BLaER1 (cell line): ENCODE measurements around the gene CHTF8.
A peak's percentile ranks its signal among the peaks of the same experiment; 100 is the strongest.
"Not testable (repeated sequence)": the region's sequence is repeated elsewhere in the genome, so short reads cannot be mapped to it uniquely, and the experiment has no call there.

ENCODE experiments used
- H3K27ac ChIP-seq: shearing (Covaris generic); formaldehyde crosslinking; 2 replicates; pipeline ENCODE4 v1.8.1; 2022
- H3K27me3 ChIP-seq: shearing (Covaris generic); formaldehyde crosslinking; 2 replicates; pipeline ENCODE4 v1.8.1; 2022
- H3K36me3 ChIP-seq: shearing (Covaris generic); formaldehyde crosslinking; 2 replicates; pipeline ENCODE4 v1.8.1; 2022
- H3K4me1 ChIP-seq: shearing (Covaris generic); formaldehyde crosslinking; 2 replicates; pipeline ENCODE4 v1.8.1; 2022
- H3K4me2 ChIP-seq: shearing (Covaris generic); formaldehyde crosslinking; 2 replicates; pipeline ENCODE4 v1.8.1; 2022
- H3K4me3 ChIP-seq: shearing (Covaris generic); formaldehyde crosslinking; 2 replicates; pipeline ENCODE4 v1.8.1; 2022
- H3K9ac ChIP-seq: shearing (Covaris generic); formaldehyde crosslinking; 2 replicates; pipeline ENCODE4 v1.8.1; 2022
- H3K9me3 ChIP-seq: shearing (Covaris generic); formaldehyde crosslinking; 2 replicates; pipeline ENCODE4 v1.8.1; 2022
- H4K20me1 ChIP-seq: shearing (Covaris generic); formaldehyde crosslinking; 2 replicates; pipeline ENCODE4 v1.8.1; 2022
- Cebpa-rat ChIP-seq: shearing (Covaris generic); IDR thresholded peaks from 2 replicates; pipeline ENCODE4 v1.8.1; 2022

Gene CHTF8

GRCh38 chr16:69141014-69141413, 8.6 kb upstream of the CHTF8 start:
- H3K9ac ChIP-seq: no peak overlapping the region
- no peak overlapping the region for H3K27ac ChIP-seq
- peaks cover 80% of the 10 kb centered on the region for H4K20me1 ChIP-seq
- H3K9me3 ChIP-seq: no peaks in the 10 kb centered on the region
- no peaks in the 10 kb centered on the region for H3K27me3 ChIP-seq
- H3K36me3 ChIP-seq: peaks cover 99% of the 10 kb centered on the region
- no peak for TF ChIP-seq Cebpa-rat
- H3K4me2 ChIP-seq: no peak overlapping the region
- no peaks in the 10 kb centered on the region for H3K4me1 ChIP-seq
- no peak overlapping the region for H3K4me3 ChIP-seq

DNA sequence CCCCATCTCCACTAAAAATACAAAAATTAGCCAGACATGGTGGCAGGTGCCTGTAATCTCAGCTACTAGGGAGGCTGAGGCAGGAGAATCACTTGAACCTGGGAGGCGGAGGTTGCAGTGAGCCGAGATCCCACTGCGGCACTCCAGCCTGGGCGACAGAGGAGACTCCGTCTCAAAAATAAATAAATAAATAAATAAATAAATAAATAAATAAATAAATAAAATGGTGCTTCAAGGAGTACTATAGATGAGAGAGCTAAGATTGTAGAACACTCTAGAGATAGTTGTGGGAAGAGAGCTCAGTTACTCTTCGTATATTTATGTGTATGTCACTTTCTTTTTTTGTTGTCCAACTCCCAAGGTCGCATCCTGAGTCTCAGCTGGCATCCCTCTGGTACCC, 7.1 kb upstream of the CHTF8 start:
- H3K27me3 ChIP-seq, H3K9me3 ChIP-seq, H3K27ac ChIP-seq, H3K4me1 ChIP-seq, H3K4me2 ChIP-seq, H3K9ac ChIP-seq, H3K4me3 ChIP-seq: not testable (repeated sequence)
- Histone ChIP-seq H4K20me1 (peaks cover 83% of the 10 kb centered on the region), H3K36me3 (peaks cover 99% of the 10 kb centered on the region)

DNA sequence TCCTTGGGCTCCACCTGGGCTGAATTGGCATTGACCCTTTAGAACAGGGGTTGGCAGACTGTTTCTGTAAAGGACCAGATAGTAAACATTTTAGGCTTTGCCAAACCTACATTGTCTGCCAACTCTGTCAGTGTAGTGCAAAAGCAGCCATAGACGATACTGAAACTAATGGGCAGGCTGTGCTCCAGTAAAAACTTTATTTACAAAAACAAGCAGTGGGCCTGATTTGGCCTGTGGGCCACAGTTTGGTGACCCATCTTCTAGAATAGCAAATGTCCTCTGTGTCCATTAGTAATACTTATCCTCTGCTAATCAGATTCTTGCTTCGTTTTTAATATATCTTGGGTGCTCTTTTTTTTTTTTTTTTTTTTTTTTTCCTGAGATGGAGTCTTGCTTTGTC, 6.2 kb upstream of the CHTF8 start:
- H3K4me2 ChIP-seq: no peak overlapping the region
- H3K27ac ChIP-seq: no peak overlapping the region
- H3K4me3 ChIP-seq: no peak overlapping the region
- H3K36me3 ChIP-seq: peaks cover 98% of the 10 kb centered on the region
- TF ChIP-seq Cebpa-rat: no peak
- H3K27me3 ChIP-seq: no peaks in the 10 kb centered on the region
- peaks cover 12% of the 10 kb centered on the region for H3K4me1 ChIP-seq
- peaks cover 83% of the 10 kb centered on the region for H4K20me1 ChIP-seq
- no peak overlapping the region for H3K9ac ChIP-seq
- H3K9me3 ChIP-seq: no peaks in the 10 kb centered on the region

DNA sequence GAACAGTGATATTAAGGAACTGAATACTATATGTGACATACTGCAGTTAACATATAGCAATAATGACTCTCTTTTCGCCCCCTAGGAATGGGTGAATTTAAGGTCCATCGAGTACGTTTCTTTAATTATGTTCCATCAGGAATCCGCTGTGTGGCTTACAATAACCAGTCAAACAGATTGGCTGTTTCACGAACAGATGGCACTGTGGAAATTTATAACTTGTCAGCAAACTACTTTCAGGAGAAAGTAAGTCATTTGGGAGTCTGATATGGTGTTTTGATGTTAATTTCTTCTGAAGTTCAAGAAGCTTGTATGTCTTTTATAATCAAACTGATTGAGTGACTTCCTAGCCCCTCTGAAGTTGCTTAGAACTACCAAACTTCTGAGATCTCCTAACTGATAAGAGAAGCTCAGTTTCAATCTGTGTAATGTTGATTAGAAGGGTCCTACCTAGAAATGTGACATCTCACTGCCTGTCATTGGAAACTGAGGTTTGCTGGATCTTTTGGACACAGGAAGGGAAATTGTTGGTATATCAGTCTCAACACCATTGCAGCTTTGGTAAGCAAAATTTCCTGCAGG, 1.1 kb upstream of the CHTF8 start:
- Histone ChIP-seq H4K20me1 (peaks cover 86% of the 10 kb centered on the region), H3K27ac (peak overlapping the region; percentile 96), H3K4me2 (peak overlapping the region; percentile 93), H3K9me3 (no peaks in the 10 kb centered on the region), H3K9ac (peak overlapping the region; percentile 96), H3K27me3 (no peaks in the 10 kb centered on the region), H3K4me1 (peaks cover 38% of the 10 kb centered on the region), H3K4me3 (peak overlapping the region; percentile 95), H3K36me3 (peaks cover 58% of the 10 kb centered on the region)
- TF ChIP-seq Cebpa-rat: no peak

DNA sequence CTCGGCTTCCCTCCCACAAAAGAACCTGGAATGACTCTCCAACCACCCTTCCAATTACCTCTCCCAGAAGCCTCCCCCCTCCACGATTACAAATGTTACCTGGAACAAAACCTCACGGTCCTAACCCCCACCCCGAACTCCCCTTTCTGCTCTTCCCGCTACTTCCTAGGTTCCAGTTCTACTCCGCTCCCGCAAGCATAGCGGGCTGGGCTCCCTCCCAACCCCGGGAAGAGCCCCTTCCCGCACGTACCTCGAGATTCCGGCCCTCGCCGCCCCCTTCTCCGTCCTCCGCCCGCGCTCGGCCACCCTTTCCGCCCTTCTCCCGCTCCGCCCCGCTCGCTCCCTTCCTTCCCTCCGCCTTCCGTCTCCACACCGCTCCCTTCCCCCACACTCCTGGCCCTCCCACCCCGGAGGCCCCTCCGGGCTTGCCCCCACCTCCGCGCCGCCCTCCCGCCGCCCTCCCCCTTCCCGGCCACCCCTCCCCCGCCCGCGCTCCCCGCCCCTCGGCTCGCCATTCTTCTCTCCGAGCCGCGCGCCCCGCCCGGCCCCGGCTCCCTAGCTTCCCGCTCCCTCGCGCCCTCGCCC, 457 bp downstream of the CHTF8 start:
- Histone ChIP-seq H3K9me3 (no peaks in the 10 kb centered on the region), H3K4me3 (peak overlapping the region; percentile 95), H3K27me3 (no peaks in the 10 kb centered on the region), H3K36me3 (peaks cover 52% of the 10 kb centered on the region), H3K27ac (peak overlapping the region; percentile 96), H3K4me1 (peaks cover 38% of the 10 kb centered on the region), H4K20me1 (peaks cover 86% of the 10 kb centered on the region), H3K4me2 (peak overlapping the region; percentile 78), H3K9ac (peak overlapping the region; percentile 96)
- TF ChIP-seq Cebpa-rat: no peak

GRCh38 chr16:69131167-69131838, 1.1 kb downstream of the CHTF8 start:
- peaks cover 52% of the 10 kb centered on the region for H3K36me3 ChIP-seq

DNA sequence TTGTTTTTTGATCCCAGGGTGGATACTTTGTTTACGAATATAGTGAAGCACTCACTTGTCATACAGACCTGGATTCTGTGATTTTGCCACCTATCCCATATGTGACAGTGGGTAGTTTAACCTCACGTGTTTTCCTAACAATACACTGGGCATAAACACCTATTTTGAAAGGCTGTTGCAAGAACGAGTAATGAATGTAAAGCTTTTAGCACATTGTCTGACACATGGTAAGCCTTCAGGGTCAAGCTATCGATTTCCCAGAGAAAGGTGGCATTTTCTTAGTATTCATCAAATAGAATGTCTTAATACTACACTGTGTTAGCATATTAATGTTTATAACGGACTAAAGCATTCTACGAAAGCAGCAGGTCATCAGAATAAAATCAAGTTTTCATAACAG, 1.9 kb downstream of the CHTF8 start:
- no peak overlapping the region for H3K4me3 ChIP-seq
- peaks cover 86% of the 10 kb centered on the region for H4K20me1 ChIP-seq
- H3K9me3 ChIP-seq: no peaks in the 10 kb centered on the region
- peak overlapping the region; percentile 78; the same call in 1 of the 2 replicates for H3K4me2 ChIP-seq
- peaks cover 45% of the 10 kb centered on the region for H3K36me3 ChIP-seq
- TF ChIP-seq Cebpa-rat: no peak
- peaks cover 38% of the 10 kb centered on the region for H3K4me1 ChIP-seq
- no peak overlapping the region for H3K9ac ChIP-seq
- no peak overlapping the region for H3K27ac ChIP-seq
- H3K27me3 ChIP-seq: no peaks in the 10 kb centered on the region

More at GRCh38 chr16:69131167-69131838, 1.1 kb downstream of the CHTF8 start:
- Histone ChIP-seq H3K9ac (peak overlapping the region; percentile 96), H3K4me3 (peak overlapping the region; percentile 95), H4K20me1 (peaks cover 86% of the 10 kb centered on the region), H3K4me1 (peaks cover 38% of the 10 kb centered on the region), H3K27me3 (no peaks in the 10 kb centered on the region), H3K4me2 (peak overlapping the region; percentile 78), H3K27ac (peak overlapping the region; percentile 96), H3K9me3 (no peaks in the 10 kb centered on the region)
- TF ChIP-seq Cebpa-rat: no peak

- no peak overlapping the region for H3K27ac ChIP-seq
- H3K9ac ChIP-seq: no peak overlapping the region
- peaks cover 39% of the 10 kb centered on the region for H3K36me3 ChIP-seq
- no peak overlapping the region for H3K4me2 ChIP-seq
- H3K27me3 ChIP-seq: no peaks in the 10 kb centered on the region
- peaks cover 86% of the 10 kb centered on the region for H4K20me1 ChIP-seq
- no peaks in the 10 kb centered on the region for H3K9me3 ChIP-seq
- no peak overlapping the region for H3K4me3 ChIP-seq
- H3K4me1 ChIP-seq: peaks cover 20% of the 10 kb centered on the region
- no peak for TF ChIP-seq Cebpa-rat
Measured at GRCh38 chr16:69127966-69128510, 4.3 kb downstream of the CHTF8 start.

DNA sequence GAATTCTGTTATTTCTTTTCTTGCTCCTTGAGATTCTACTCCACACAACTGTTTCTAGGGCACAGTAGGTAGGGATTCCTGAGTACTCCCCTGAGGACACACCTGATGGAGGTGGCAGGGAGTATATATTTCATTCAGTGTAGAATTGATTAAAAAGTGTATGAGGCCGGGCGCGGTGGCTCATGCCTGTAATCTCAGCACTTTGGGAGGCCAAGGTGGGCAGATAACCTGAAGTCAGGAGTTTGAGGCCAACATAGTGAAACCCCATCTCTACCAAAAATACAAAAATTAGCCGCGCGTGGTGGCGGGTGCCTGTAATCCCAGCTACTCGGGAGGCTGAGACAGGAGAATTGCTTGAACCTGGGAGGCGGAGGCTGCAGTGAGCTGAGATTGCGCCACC, 5.6 kb downstream of the CHTF8 start:
- H3K27me3 ChIP-seq, H3K27ac ChIP-seq, H3K9me3 ChIP-seq, H3K4me2 ChIP-seq, H3K9ac ChIP-seq, H3K4me3 ChIP-seq: not testable (repeated sequence)
- H3K36me3 ChIP-seq: peaks cover 52% of the 10 kb centered on the region
- peaks cover 95% of the 10 kb centered on the region for H4K20me1 ChIP-seq
- H3K4me1 ChIP-seq: peaks cover 18% of the 10 kb centered on the region

DNA sequence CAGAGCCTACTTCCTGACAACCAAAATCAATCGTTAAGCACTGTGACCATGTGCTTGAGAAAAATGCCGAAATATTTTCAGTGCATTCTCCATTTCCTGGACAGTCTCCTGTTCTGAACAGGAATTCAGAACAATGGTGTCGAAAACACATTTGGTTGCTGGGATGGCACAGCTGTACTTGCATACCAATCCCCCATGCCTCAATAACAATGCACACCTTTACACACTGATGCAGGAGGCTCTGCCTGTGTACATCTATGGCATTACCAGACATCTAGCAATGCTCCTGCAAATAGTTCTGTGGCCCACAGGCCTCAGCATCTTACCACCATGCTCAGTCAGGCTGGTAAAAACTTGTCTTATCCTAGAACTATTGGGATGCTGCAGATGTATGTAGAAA, 6.2 kb downstream of the CHTF8 start:
- Histone ChIP-seq H3K4me1 (peaks cover 18% of the 10 kb centered on the region), H4K20me1 (peaks cover 99% of the 10 kb centered on the region), H3K27ac (no peak overlapping the region), H3K4me2 (no peak overlapping the region), H3K4me3 (no peak overlapping the region), H3K9ac (no peak overlapping the region), H3K27me3 (no peaks in the 10 kb centered on the region), H3K36me3 (peaks cover 57% of the 10 kb centered on the region), H3K9me3 (no peaks in the 10 kb centered on the region)
- TF ChIP-seq Cebpa-rat: no peak

- Histone ChIP-seq H4K20me1 (peaks cover 99% of the 10 kb centered on the region), H3K36me3 (peaks cover 70% of the 10 kb centered on the region)
- not testable (repeated sequence) for H3K9me3 ChIP-seq, H3K27ac ChIP-seq, H3K27me3 ChIP-seq, H3K4me3 ChIP-seq, H3K9ac ChIP-seq, H3K4me1 ChIP-seq, H3K4me2 ChIP-seq
Measured at GRCh38 chr16:69124961-69125360, 7.4 kb downstream of the CHTF8 start.

- H3K9ac ChIP-seq, H3K27me3 ChIP-seq: not testable (repeated sequence)
- H4K20me1 ChIP-seq: peaks cover 99% of the 10 kb centered on the region
Measured at GRCh38 chr16:69124406-69124805, 8.0 kb downstream of the CHTF8 start.

More at GRCh38 chr16:69124406-69124805, 8.0 kb downstream of the CHTF8 start:
- H3K36me3 ChIP-seq: peaks cover 74% of the 10 kb centered on the region
- H3K27ac ChIP-seq, H3K4me3 ChIP-seq, H3K9me3 ChIP-seq, H3K4me1 ChIP-seq, H3K4me2 ChIP-seq: not testable (repeated sequence)
